Thyroid gland (tissue), 4 donors: ENCODE data around the gene KHDC4. TPM values are rescaled to one million over a fixed set of nuclear protein-coding genes. Genes with fewer than 3 reads are reported as not detected.

Source experiments
- DNase-seq, 2 donors: peaks; one replicate each; pipeline ENCODE4 v3.0.0-alpha.2; 2019
- H3K27ac ChIP-seq, 3 donors: fragments of 200-600 bp; sonication (generic); 1 replicate in 2 of 3; 2 replicates in 1 of 3; pipeline ENCODE4 v1.5.1; 2016 to 2019; ENCODE audit warnings: mild to moderate bottlenecking in 1 of 3, moderate library complexity in 1 of 3
- H3K27me3 ChIP-seq: fragments of 200-600 bp; sonication (generic); one replicate; pipeline ENCODE4 v1.5.1; 2019
- H3K36me3 ChIP-seq, 2 donors: fragments of 200-600 bp; sonication (generic); one replicate each; pipeline ENCODE4 v1.5.1; 2016 to 2019
- H3K4me1 ChIP-seq, 2 donors: fragments of 200-600 bp; sonication (generic); one replicate each; pipeline ENCODE4 v1.5.1; 2017 to 2019
- H3K4me3 ChIP-seq, 3 donors: fragments of 200-600 bp; sonication (generic); replicated peaks in 1 of 3; 1 replicate in 2 of 3; 2 replicates in 1 of 3; pipeline ENCODE4 v1.5.1; 2016; ENCODE audit warnings: mild to moderate bottlenecking in 1 of 3
- H3K9me3 ChIP-seq: fragments of 200-600 bp; sonication (generic); one replicate; pipeline ENCODE4 v1.5.1; 2017
- CTCF ChIP-seq, 6 experiments: fragments of 200-600 bp in 3 of 6; fragments of 450-650 bp in 3 of 6; sonication (generic) in 3 of 6; IDR thresholded peaks; one replicate each; pipeline ENCODE4 v1.5.1; 2016 to 2019; ENCODE audit warnings: antibody characterized with exemption in 6 of 6, mild to moderate bottlenecking in 2 of 6, inconsistent platforms in 1 of 6, moderate library complexity in 1 of 6
- POLR2A ChIP-seq, 2 donors: fragments of 450-650 bp; IDR thresholded peaks; one replicate each; pipeline ENCODE4 v1.6.1; 2017; ENCODE audit warnings: antibody characterized with exemption in 2 of 2, mild to moderate bottlenecking in 2 of 2, moderate library complexity in 1 of 2
- WGBS, 2 donors: methylation state at CpG; one replicate each; pipeline ENCODE4 v1.1.5; 2017; 5-methylcytosine and 5-hydroxymethylcytosine counted together
- intact Hi-C: fragments of 100-400 bp; cut with DNase I; formaldehyde crosslinking; loops from one replicate; pipeline ENCODE4 v1.15.1; 2023
- total RNA-seq, 4 donors: library from RNA; depleted of rRNA; stranded (reverse); fragments of >200 nt; gene quantifications; one replicate each; pipeline ENCODE4 v1.2.3, GENCODE V29; 2016

The KHDC4 gene
- 100 to 1,000 TPM in 1 of 4 donors, 10 to 100 TPM in 3; 58.5 to 114 (median 60.6) TPM for total RNA-seq

DNA sequence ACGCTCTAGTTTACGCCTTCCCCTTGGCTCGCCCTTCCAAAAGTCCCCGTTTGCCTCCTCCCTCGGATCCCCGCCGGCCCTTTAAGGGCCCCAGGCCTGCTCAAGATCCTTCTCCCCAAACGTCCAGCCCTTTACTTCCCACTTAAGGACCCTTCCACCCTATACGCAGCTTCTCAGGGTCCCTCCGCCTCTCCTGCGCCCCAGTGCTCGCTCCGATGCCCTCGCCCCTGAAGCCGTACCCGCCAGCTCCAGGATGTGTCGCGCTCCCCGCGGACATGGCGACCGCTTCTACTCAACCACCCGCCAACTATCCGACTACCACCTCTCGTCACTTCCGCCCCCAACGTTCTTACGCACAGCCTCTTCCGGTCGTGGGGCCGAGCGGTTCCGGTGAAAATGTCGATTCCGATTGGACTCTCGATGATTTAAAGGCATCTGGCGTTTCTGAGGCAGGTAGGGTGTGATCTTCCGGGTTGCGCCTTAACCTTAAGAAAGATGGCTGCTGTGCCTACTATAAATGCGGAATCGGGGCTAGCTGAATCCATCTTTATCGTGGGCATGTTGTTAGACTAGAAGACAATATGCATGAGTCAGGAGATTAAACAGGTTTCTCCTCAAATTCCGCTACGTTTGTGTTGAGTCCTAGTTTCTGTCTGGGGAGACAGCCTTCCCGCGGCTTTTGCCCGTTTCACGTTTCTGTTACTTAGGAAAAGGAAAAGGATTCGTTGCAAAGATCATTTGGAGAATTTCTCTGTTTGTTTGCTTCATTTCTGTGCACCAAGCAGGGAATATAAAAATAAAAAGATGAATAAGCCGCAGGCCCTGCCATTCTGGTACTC, at the start of gene KHDC4:
Gene KHDC4 (minus strand): TSS at position 317 of the 839 bp plus-strand sequence. CDS start 40 bp downstream, at position 277.
- peaks cover 34 to 45% of the 10 kb centered on the region in 2 donors for H3K4me1 ChIP-seq
- WGBS, 2 donors: 0 to 1% methylated on average over 50 of the region's 50 CpGs
- peak; percentile 48 to 92 for TF ChIP-seq POLR2A (IDR thresholded peaks at IDR 0.05)
- peak in 4 of 6 experiments; percentile 17 to 39 (median 22) for TF ChIP-seq CTCF (IDR thresholded peaks at IDR 0.05)

GRCh38 chr1:155983191-155984024, 49.2 kb upstream of the KHDC4 start:
- DNase-seq: no peak
- TF ChIP-seq CTCF (IDR thresholded peaks at IDR 0.05) (no peak), POLR2A (IDR thresholded peaks at IDR 0.05) (no peak)
- Histone ChIP-seq H3K36me3 (no peaks in the 10 kb centered on the region), H3K4me3 (no peak overlapping the region), H3K27ac (peak overlapping the region in 2 of 3 donors; percentile 58 to 94), H3K4me1 (peaks cover 33 to 53% of the 10 kb centered on the region in 2 donors), H3K9me3 (no peaks in the 10 kb centered on the region), H3K27me3 (no peaks in the 10 kb centered on the region)
- WGBS, 2 donors: 46 to 75% methylated on average over 3 to 4 of the region's 4 CpGs
- intact Hi-C loops: no loop called here

More for the DNA sequence above, at the start of gene KHDC4:
- Histone ChIP-seq H3K4me3 (peak within 1 kb of the TSS; percentile 81 to 89 (median 86)), H3K36me3 (peaks cover 11 to 15% of the 10 kb centered on the region in 2 donors), H3K27ac (peak within 1 kb of the TSS; percentile 80 to 92 (median 84)), H3K27me3 (no peaks in the 10 kb centered on the region), H3K9me3 (no peaks in the 10 kb centered on the region)
- intact Hi-C loops: loop anchor here (10.0 kb wide), 1 partner anchor 120 kb away; the partner anchor contains the start of genes LAMTOR2 and UBQLN4
- peak; percentile 97 for DNase-seq

- no peak overlapping the region for H3K4me3 ChIP-seq
- H3K9me3 ChIP-seq: no peaks in the 10 kb centered on the region
- no peaks in the 10 kb centered on the region for H3K27me3 ChIP-seq
- H3K27ac ChIP-seq: peak overlapping the region in 2 of 3 donors; percentile 94 to 96
- no peak for DNase-seq
- H3K4me1 ChIP-seq: peaks cover 39 to 54% of the 10 kb centered on the region in 2 donors
- intact Hi-C loops: no loop called here
- no peak for TF ChIP-seq CTCF (IDR thresholded peaks at IDR 0.05)
- no peak for TF ChIP-seq POLR2A (IDR thresholded peaks at IDR 0.05)
- no peaks in the 10 kb centered on the region for H3K36me3 ChIP-seq
- WGBS, 2 donors: 74 to 79% methylated on average over 7 of the region's 7 CpGs
Observed at GRCh38 chr1:155982106-155982505, 47.9 kb upstream of the KHDC4 start.

DNA sequence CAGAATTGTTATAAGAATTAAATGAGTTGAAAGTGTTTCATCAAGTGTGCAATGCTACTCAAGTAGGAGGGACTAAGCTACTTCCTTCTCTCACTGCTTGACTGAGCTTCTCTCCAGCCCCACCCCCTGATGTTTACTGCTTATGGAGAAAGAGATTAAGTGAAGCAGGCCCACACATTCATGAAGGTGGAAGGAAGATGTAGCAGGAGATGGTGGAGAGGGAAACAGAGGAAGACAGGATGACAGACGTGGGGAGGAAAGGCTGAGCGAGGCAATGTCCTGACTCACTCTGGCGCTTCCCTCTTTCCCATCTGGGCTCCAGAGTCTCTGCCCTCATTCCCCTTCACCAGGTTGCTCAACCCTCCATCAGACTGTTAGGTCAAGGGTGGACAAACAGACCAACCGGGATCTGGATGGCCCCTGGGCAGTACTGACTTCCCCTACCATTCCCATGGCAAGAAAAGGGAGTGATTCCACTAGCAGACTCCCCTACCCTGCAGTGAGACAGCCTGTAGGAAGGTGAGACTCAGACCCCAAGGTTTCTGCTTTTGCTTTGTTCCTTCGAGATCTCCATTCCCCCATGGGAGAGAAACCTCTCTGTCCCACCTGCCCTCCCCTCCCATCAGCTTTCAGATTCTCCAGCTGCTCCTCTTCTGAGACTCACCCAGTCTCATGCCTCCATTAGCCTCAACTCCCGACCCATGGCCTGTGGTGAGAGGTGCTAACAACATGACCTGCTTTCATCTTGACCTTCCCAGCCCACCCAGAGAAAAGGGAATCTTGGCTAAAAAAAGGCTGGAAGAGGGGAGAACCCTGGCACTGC, 47.3 kb upstream of the KHDC4 start:
- H3K27ac ChIP-seq: peak overlapping the region; percentile 94 to 96 (median 96)
- intact Hi-C loops: no loop called here
- H3K4me1 ChIP-seq: peaks cover 45 to 58% of the 10 kb centered on the region in 2 donors
- TF ChIP-seq CTCF (IDR thresholded peaks at IDR 0.05): no peak
- no peak for TF ChIP-seq POLR2A (IDR thresholded peaks at IDR 0.05)
- no peaks in the 10 kb centered on the region for H3K36me3 ChIP-seq
- 57 to 67% methylated on average over 6 of the region's 6 CpGs for WGBS, 2 donors
- H3K9me3 ChIP-seq: no peaks in the 10 kb centered on the region
- no peaks in the 10 kb centered on the region for H3K27me3 ChIP-seq
- no peak overlapping the region for H3K4me3 ChIP-seq
- DNase-seq: peak; percentile 49 to 54
